SK-N-SH (cell line): ENCODE data around the gene SPNS1. TPM values are rescaled to one million over a fixed set of nuclear protein-coding genes. Genes with fewer than 3 reads are reported as not detected.
A peak's percentile ranks its signal among the peaks of the same experiment; 100 is the strongest.

ENCODE experiments used
- CTCF ChIA-PET: fragments of 300-600, 350-600 bp; formaldehyde crosslinking; extraction: SDS; loops from one replicate; lab custom pipeline; 2021; lab: Yijun Ruan, JAX
- POLR2A ChIA-PET: fragments of 350-600 bp; sonication (Branson Sonifier 250); formaldehyde crosslinking; extraction: SDS; loops from one replicate; lab custom pipeline; 2020; ENCODE audit warnings: antibody characterized with exemption, inconsistent platforms; lab: Yijun Ruan, JAX
- DNase-seq: peaks from one replicate; pipeline ENCODE4 v3.0.0; 2012
- H2AFZ ChIP-seq: fragments of 200-600 bp; sonication (generic); 2 replicates; pipeline ENCODE4 v1.8.1; 2016; ENCODE audit warnings: antibody characterized with exemption, mild to moderate bottlenecking, low read depth
- H3F3A ChIP-seq: fragments of 200-600 bp; sonication (generic); replicated peaks from 2 replicates; pipeline ENCODE3; 2016; ENCODE audit warnings: antibody characterized with exemption, mild to moderate bottlenecking; ENCODE audit not compliant: insufficient read depth
- H3K27ac ChIP-seq, 2 experiments: fragments of 200-500 bp in 1 of 2; fragments of 200-600 bp in 1 of 2; sonication (Bioruptor generic) in 1 of 2; sonication (generic), shearing (Covaris generic) in 1 of 2; 2 replicates each; pipeline versions ENCODE4 v1.5.1 to v1.6.1; 2014 to 2016; ENCODE audit warnings: low read depth in 2 of 2, inconsistent platforms in 1 of 2, low read length in 1 of 2, mild to moderate bottlenecking in 1 of 2, mixed read lengths in 1 of 2
- H3K27me3 ChIP-seq: fragments of 200-600 bp; sonication (generic), shearing (Covaris generic); 2 replicates; pipeline ENCODE4 v1.6.1; 2016; ENCODE audit warnings: mixed run types; ENCODE audit not compliant: insufficient read depth
- H3K36me3 ChIP-seq, 2 experiments: fragments of 200-500 bp in 1 of 2; fragments of 200-600 bp in 1 of 2; sonication (Bioruptor generic) in 1 of 2; sonication (generic) in 1 of 2; replicated peaks in 1 of 2; 2 replicates each; pipeline versions ENCODE3 to v1.5.1; 2014 to 2016; ENCODE audit warnings: low read length in 1 of 2, mild to moderate bottlenecking in 1 of 2; ENCODE audit not compliant: insufficient read depth in 2 of 2, control insufficient read depth in 1 of 2
- H3K4me1 ChIP-seq, 2 experiments: fragments of 200-500 bp in 1 of 2; fragments of 200-600 bp in 1 of 2; sonication (Bioruptor generic) in 1 of 2; sonication (generic), shearing (Covaris generic) in 1 of 2; 2 replicates each; pipeline versions ENCODE4 v1.5.1 to v1.6.1; 2014 to 2016; ENCODE audit warnings: low read depth in 1 of 2, low read length in 1 of 2, mixed run types in 1 of 2; ENCODE audit not compliant: insufficient read depth in 2 of 2, control insufficient read depth in 1 of 2
- H3K4me2 ChIP-seq: fragments of 200-600 bp; sonication (generic), shearing (Covaris generic); 2 replicates; pipeline ENCODE4 v1.6.1; 2017; ENCODE audit warnings: mixed run types
- H3K4me3 ChIP-seq, 2 experiments: fragments of 200-500 bp in 1 of 2; fragments of 200-600 bp in 1 of 2; sonication (Bioruptor generic) in 1 of 2; sonication (generic), shearing (Covaris generic) in 1 of 2; 2 replicates each; pipeline versions ENCODE4 v1.5.1 to v1.8.1; 2014 to 2016; ENCODE audit warnings: low read depth in 2 of 2, inconsistent platforms in 1 of 2, low read length in 1 of 2, mild to moderate bottlenecking in 1 of 2, mixed read lengths in 1 of 2, moderate library complexity in 1 of 2
- H3K79me2 ChIP-seq: fragments of 200-600 bp; sonication (generic); 2 replicates; pipeline ENCODE4 v1.8.1; 2017; ENCODE audit warnings: mild to moderate bottlenecking; ENCODE audit not compliant: insufficient read depth
- H3K9ac ChIP-seq: fragments of 200-600 bp; sonication (generic); 2 replicates; pipeline ENCODE4 v1.6.1; 2017; ENCODE audit warnings: mixed run types
- H3K9me2 ChIP-seq: fragments of 200-600 bp; sonication (generic); 2 replicates; pipeline ENCODE4 v1.6.1; 2017; ENCODE audit warnings: mixed run types
- H3K9me3 ChIP-seq: fragments of 200-600 bp; sonication (generic); 2 replicates; pipeline ENCODE4 v1.6.1; 2017; ENCODE audit warnings: mixed run types, mild to moderate bottlenecking, moderate library complexity
- H4K20me1 ChIP-seq: fragments of 200-600 bp; sonication (generic); 2 replicates; pipeline ENCODE4 v1.6.1; 2017; ENCODE audit warnings: mild to moderate bottlenecking, mixed run types; ENCODE audit not compliant: insufficient read depth
- FOSL2 ChIP-seq: IDR thresholded peaks from 2 replicates; pipeline ENCODE4 v1.4.0; 2012; ENCODE audit warnings: low read depth, mild to moderate bottlenecking, moderate library complexity, borderline replicate concordance
- FOXJ3 ChIP-seq: sonication (generic); formaldehyde crosslinking; IDR thresholded peaks from 2 replicates; pipeline ENCODE4 v1.5.1; 2020; ENCODE audit warnings: mild to moderate bottlenecking, missing genetic modification reagents
- FOXM1 ChIP-seq: IDR thresholded peaks from 2 replicates; pipeline ENCODE4 v1.4.0; 2012; ENCODE audit warnings: low read depth, mild to moderate bottlenecking
- GATA2 ChIP-seq: sonication (generic); formaldehyde crosslinking; IDR thresholded peaks from 2 replicates; pipeline ENCODE4 v1.5.0; 2020; ENCODE audit warnings: mild to moderate bottlenecking, missing genetic modification reagents
- MXI1 ChIP-seq: IDR thresholded peaks from 2 replicates; pipeline ENCODE4 v1.6.1; 2012; ENCODE audit warnings: mild to moderate bottlenecking, low read depth, low read length, improper control_type of control experiment
- POLR2AphosphoS5 ChIP-seq: IDR thresholded peaks from 2 replicates; pipeline ENCODE4 v1.6.1; 2012; ENCODE audit warnings: low read depth, low read length
- RAD21 ChIP-seq: IDR thresholded peaks from 2 replicates; pipeline ENCODE4 v1.6.1; 2012; ENCODE audit warnings: mild to moderate bottlenecking, low read length
- RFX5 ChIP-seq: IDR thresholded peaks from 2 replicates; pipeline ENCODE4 v1.6.1; 2012; ENCODE audit warnings: mild to moderate bottlenecking, improper control_type of control experiment, low read length
- RXRA ChIP-seq: IDR thresholded peaks from 2 replicates; pipeline ENCODE4 v1.4.0; 2012; ENCODE audit warnings: low read depth, mild to moderate bottlenecking, borderline replicate concordance
- WGBS: methylation state at CpG from one replicate; pipeline ENCODE4 v1.1.6; 2017; ENCODE audit warnings: low lambda C conversion rate; 5-methylcytosine and 5-hydroxymethylcytosine counted together
- polyA plus RNA-seq, 3 experiments: library from polyadenylated mRNA; depleted of rRNA; stranded (reverse); fragments of >200 nt; gene quantifications; 2 replicates each; pipeline ENCODE4 v1.2.3, GENCODE V29; 2012
- TF ChIP-seq, protein P1 (sequence below): IDR thresholded peaks from 2 replicates; pipeline ENCODE4; 2012
- TF ChIP-seq, protein P2 (sequence below): fragments of 150-350 bp; IDR thresholded peaks from 2 replicates; pipeline ENCODE4 v1.6.1; 2016; ENCODE audit warnings: mild to moderate bottlenecking, low read depth, low read length

The SPNS1 gene
- polyA plus RNA-seq, 1 of the 3 experiments (the other 2 are of a cell fraction): 41.1 TPM

DNA sequence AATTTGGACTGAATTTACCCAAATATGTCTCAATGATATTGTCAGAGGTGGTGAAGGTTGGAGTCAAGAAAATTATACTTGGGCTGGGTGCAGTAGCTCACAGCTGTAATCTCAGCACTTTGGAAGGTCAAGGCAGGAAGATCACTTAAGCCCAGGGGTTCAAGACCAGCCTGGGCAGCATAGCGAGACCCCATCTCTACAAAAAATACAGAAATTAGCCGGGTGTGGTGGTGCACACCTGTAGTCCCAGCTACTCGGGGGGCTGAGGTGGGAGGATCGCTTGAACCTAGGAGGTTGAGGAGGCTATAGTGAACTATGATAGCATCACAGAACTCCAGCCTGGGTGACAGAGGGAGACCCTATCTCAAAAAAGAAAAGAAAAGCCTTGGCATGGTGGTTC is 51.2 kb downstream of the SPNS1 start:
- Histone ChIP-seq H3F3A (no peaks in the 10 kb centered on the region), H3K9me3 (no peaks in the 10 kb centered on the region), H3K27ac (no peak overlapping the region), H3K4me2 (no peak overlapping the region), H4K20me1 (no peaks in the 10 kb centered on the region), H3K4me3 (no peak overlapping the region), H2AFZ (no peak overlapping the region), H3K9me2 (no peaks in the 10 kb centered on the region), H3K27me3 (0 out of 2 replicates have a peak, but pooled peaks cover 7% of the 10 kb centered on the region), H3K9ac (no peak overlapping the region), H3K79me2 (no peaks in the 10 kb centered on the region), H3K36me3 (no peaks in the 10 kb centered on the region), H3K4me1 (no peaks in the 10 kb centered on the region; a peak in 1 of 4 replicates)
- no peak for DNase-seq
- ChIA-PET CTCF (no interaction called here), POLR2A (no interaction called here)
- TF ChIP-seq MXI1 (no peak), RFX5 (no peak)
- WGBS: 80% methylated on average over 4 of the region's 4 CpGs

DNA sequence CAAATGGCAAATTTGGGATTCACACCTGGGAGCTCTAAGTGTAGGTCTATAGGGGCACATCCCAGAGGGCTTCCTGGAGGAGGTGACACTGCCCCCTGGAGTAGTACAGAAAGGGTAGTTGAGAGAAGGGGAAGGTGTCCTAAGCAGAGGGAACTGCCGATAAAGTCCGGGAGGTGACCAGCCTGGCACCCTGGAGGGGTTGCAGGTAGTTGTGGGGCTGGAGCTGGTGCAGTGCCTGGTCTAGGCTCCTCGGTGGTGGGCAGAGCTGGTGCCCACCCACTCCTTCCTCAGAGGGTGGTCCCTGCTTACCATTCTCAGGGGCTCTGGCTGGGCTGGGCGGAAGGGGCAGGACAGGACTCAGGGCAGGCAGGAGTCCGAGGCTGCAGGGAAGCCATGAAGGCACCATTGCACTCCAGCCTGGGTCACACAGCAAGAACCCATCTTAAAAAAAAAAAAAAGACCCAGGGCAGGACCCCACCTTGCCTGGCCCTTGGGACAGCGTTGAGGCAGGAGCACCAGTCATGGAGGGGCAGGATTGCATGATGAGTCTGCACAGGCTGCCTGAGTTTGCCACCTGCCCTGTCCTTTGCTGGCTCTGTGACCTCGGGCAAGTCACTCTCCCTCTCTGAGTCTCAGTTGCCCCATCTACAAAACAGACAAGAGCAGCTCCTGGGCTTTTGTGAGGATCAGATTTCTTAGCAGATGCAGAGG is 54.0 kb downstream of the SPNS1 start:
- H3K79me2 ChIP-seq: no peaks in the 10 kb centered on the region
- no peaks in the 10 kb centered on the region; the same call in 1 of the 2 replicates for H3K27me3 ChIP-seq
- H3K27ac ChIP-seq: peak overlapping the region in 1 of 2 experiments; percentile 80; a peak in 2 of 4 replicates
- POLR2A ChIA-PET: no interaction called here
- H2AFZ ChIP-seq: peak overlapping the region; percentile 76
- no peaks in the 10 kb centered on the region for H3K9me2 ChIP-seq
- no peak for DNase-seq
- peak overlapping the region; percentile 57; the same call in 1 of the 2 replicates for H3K9ac ChIP-seq
- H3K4me2 ChIP-seq: peak overlapping the region; percentile 65
- no peaks in the 10 kb centered on the region for H4K20me1 ChIP-seq
- H3K4me1 ChIP-seq: no peaks in the 10 kb centered on the region; a peak in 1 of 4 replicates
- no peak for TF ChIP-seq GATA2 (CRISPR knock-in tag)
- TF ChIP-seq, protein P1, sequence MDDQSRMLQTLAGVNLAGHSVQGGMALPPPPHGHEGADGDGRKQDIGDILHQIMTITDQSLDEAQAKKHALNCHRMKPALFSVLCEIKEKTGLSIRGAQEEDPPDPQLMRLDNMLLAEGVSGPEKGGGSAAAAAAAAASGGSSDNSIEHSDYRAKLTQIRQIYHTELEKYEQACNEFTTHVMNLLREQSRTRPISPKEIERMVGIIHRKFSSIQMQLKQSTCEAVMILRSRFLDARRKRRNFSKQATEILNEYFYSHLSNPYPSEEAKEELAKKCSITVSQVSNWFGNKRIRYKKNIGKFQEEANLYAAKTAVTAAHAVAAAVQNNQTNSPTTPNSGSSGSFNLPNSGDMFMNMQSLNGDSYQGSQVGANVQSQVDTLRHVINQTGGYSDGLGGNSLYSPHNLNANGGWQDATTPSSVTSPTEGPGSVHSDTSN: no peak
- no peak for TF ChIP-seq FOXM1
- TF ChIP-seq, protein P2, sequence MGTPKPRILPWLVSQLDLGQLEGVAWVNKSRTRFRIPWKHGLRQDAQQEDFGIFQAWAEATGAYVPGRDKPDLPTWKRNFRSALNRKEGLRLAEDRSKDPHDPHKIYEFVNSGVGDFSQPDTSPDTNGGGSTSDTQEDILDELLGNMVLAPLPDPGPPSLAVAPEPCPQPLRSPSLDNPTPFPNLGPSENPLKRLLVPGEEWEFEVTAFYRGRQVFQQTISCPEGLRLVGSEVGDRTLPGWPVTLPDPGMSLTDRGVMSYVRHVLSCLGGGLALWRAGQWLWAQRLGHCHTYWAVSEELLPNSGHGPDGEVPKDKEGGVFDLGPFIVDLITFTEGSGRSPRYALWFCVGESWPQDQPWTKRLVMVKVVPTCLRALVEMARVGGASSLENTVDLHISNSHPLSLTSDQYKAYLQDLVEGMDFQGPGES: no peak
- no peak for TF ChIP-seq RXRA
- no peak for TF ChIP-seq FOXJ3 (CRISPR knock-in tag)
- no peak for TF ChIP-seq RAD21
- TF ChIP-seq POLR2AphosphoS5: no peak
- TF ChIP-seq FOSL2: no peak
- TF ChIP-seq MXI1: no peak
- no peak for TF ChIP-seq RFX5
- no peaks in the 10 kb centered on the region for H3K9me3 ChIP-seq
- no peaks in the 10 kb centered on the region for H3F3A ChIP-seq
- 67% methylated on average over 7 of the region's 7 CpGs for WGBS
- H3K36me3 ChIP-seq: no peaks in the 10 kb centered on the region
- no peak overlapping the region for H3K4me3 ChIP-seq
- CTCF ChIA-PET: no interaction called here
